Activated naive CD4-positive, alpha-beta T cell treated with anti-CD3 and anti-CD28 coated beads for 36 hours (primary cell): ENCODE data around the gene APBB1IP. TPM values are rescaled to one million over a fixed set of nuclear protein-coding genes. Genes with fewer than 3 reads are reported as not detected.
"Not testable (repeated sequence)": the region's sequence is repeated elsewhere in the genome, so short reads cannot be mapped to it uniquely, and the experiment has no call there.

Experiments used
- CTCF ChIA-PET: fragments of 350-600 bp; sonication (Branson Sonifier 250); formaldehyde crosslinking; loops from one replicate; lab custom pipeline; 2021; ENCODE audit warnings: antibody characterized with exemption; lab: Charles Lee
- DNase-seq: peaks from one replicate; pipeline ENCODE4 v3.0.0-alpha.2; 2020
- H3K27ac Mint-ChIP-seq: one replicate; pipeline ENCODE4 v1.8.0; 2021; ENCODE audit warnings: mild to moderate bottlenecking, mixed read lengths
- H3K27me3 Mint-ChIP-seq: one replicate; pipeline ENCODE4 v1.8.0; 2021; ENCODE audit warnings: low read depth, mixed read lengths
- H3K36me3 Mint-ChIP-seq: one replicate; pipeline ENCODE4 v1.8.0; 2021; ENCODE audit warnings: low read depth, mixed read lengths
- H3K4me1 Mint-ChIP-seq: one replicate; pipeline ENCODE4 v1.8.0; 2021; ENCODE audit warnings: low read depth, mixed read lengths
- H3K4me3 Mint-ChIP-seq: one replicate; pipeline ENCODE4 v1.8.0; 2021; ENCODE audit warnings: mild to moderate bottlenecking, moderate library complexity, mixed read lengths
- H3K9me3 Mint-ChIP-seq: one replicate; pipeline ENCODE4 v1.8.0; 2021; ENCODE audit warnings: mixed read lengths
- intact Hi-C: fragments of 100-400 bp; cut with micrococcal nuclease; formaldehyde crosslinking; loops from one replicate; pipeline ENCODE4 v1.15.1; 2023
- total RNA-seq, 2 experiments: library from RNA; stranded (reverse); gene quantifications; one replicate each; pipeline ENCODE4 v1.2.3, GENCODE V29; 2021

Gene APBB1IP
- total RNA-seq, 2 experiments from 2014 or later, result 29.4 to 30.9 TPM

GRCh38 chr10:26491934-26492333 is 53.8 kb downstream of the APBB1IP start:
- H3K4me1 Mint-ChIP-seq, result peaks cover 35% of the 10 kb centered on the region
- CTCF ChIA-PET, result no interaction called here
- H3K27ac Mint-ChIP-seq, result no peak overlapping the region
- no peaks in the 10 kb centered on the region for H3K27me3 Mint-ChIP-seq
- no peak for DNase-seq
- intact Hi-C loops, result no loop called here
- H3K36me3 Mint-ChIP-seq, result peaks cover 31% of the 10 kb centered on the region
- no peaks in the 10 kb centered on the region for H3K9me3 Mint-ChIP-seq
- H3K4me3 Mint-ChIP-seq, result no peak overlapping the region

DNA sequence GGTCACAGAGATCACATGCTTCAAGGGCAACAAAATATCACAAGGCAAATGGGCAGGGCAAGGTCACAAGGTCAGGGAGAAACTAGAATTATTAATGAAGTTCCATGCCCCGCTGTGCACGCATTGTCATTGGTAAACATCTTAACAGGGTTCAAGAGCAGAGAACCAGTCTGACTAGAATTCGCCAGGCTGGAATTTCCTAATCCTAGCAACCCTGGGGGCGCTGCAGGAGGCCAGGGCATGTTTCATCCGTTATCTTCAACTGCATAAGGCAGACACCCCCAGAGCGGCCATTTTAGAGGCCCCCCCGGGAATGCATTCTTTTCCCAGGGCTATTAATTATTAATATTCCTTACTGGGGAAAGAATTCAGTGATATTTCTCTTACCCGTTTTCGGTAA is 54.6 kb downstream of the APBB1IP start:
- H3K27ac Mint-ChIP-seq, CTCF ChIA-PET, H3K4me3 Mint-ChIP-seq, H3K9me3 Mint-ChIP-seq, H3K27me3 Mint-ChIP-seq, DNase-seq, intact Hi-C loops: not testable (repeated sequence)
- Mint-ChIP-seq H3K36me3 (peaks cover 34% of the 10 kb centered on the region), H3K4me1 (peaks cover 27% of the 10 kb centered on the region)

- Mint-ChIP-seq H3K4me3 (no peak overlapping the region), H3K9me3 (no peaks in the 10 kb centered on the region), H3K4me1 (peaks cover 14% of the 10 kb centered on the region), H3K36me3 (peaks cover 39% of the 10 kb centered on the region), H3K27ac (no peak overlapping the region), H3K27me3 (no peaks in the 10 kb centered on the region)
- intact Hi-C loops, result no loop called here
- CTCF ChIA-PET, result interaction anchor here (0.6 to 1.5 kb wide), 3 partner anchors 18 to 159 kb away, joined by 3 to 4 read pairs (median 3); no protein-coding TSS in a partner anchor
- no peak for DNase-seq
Measured at GRCh38 chr10:26494018-26494417, 55.9 kb downstream of the APBB1IP start.

- H3K9me3 Mint-ChIP-seq, result no peaks in the 10 kb centered on the region
- CTCF ChIA-PET, result interaction anchor here (0.6 to 0.7 kb wide), 4 partner anchors 14 to 58 kb away, joined by 4 to 7 read pairs (median 5); no protein-coding TSS in a partner anchor
- H3K4me3 Mint-ChIP-seq, result no peak overlapping the region
- intact Hi-C loops, result no loop called here
- H3K27ac Mint-ChIP-seq, result no peak overlapping the region
- peaks cover 4% of the 10 kb centered on the region for H3K4me1 Mint-ChIP-seq
- DNase-seq, result no peak
- H3K27me3 Mint-ChIP-seq, result no peaks in the 10 kb centered on the region
- H3K36me3 Mint-ChIP-seq, result peaks cover 36% of the 10 kb centered on the region
Measured at GRCh38 chr10:26499426-26499825, 61.3 kb downstream of the APBB1IP start.

DNA sequence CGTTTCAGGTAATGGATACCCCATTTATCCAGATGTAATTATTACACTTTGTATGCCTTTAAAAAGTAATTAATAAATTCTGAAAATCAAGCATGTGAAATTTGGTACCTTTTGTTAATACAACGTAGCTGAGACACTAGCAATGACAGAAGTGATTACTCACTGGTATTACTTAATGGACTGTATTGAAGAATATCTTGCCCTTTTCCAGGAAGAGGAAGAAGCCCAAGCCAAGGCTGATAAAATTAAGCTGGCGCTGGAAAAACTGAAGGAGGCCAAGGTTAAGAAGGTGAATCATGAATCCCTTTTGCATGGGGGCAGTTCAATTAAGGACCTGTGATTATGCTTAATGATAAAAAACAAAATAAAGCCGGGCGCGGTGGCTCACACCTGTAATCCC is 64.8 kb downstream of the APBB1IP start:
- H3K4me1 Mint-ChIP-seq, result peaks cover 12% of the 10 kb centered on the region
- H3K27ac Mint-ChIP-seq, result peak overlapping the region; percentile 9
- intact Hi-C loops, result no loop called here
- H3K9me3 Mint-ChIP-seq, result peaks cover 2% of the 10 kb centered on the region
- no peak for DNase-seq
- CTCF ChIA-PET, result interaction anchor here (0.6 to 1.3 kb wide), 3 partner anchors 141 to 1610 kb away, joined by 3 to 6 read pairs (median 4); no protein-coding TSS in a partner anchor
- no peak overlapping the region for H3K4me3 Mint-ChIP-seq
- peaks cover 49% of the 10 kb centered on the region for H3K36me3 Mint-ChIP-seq
- no peaks in the 10 kb centered on the region for H3K27me3 Mint-ChIP-seq

- CTCF ChIA-PET, result interaction anchor here (0.6 to 1.3 kb wide), 5 partner anchors 11 to 169 kb away, joined by 3 to 6 read pairs (median 5); no protein-coding TSS in a partner anchor
- peaks cover 2% of the 10 kb centered on the region for H3K9me3 Mint-ChIP-seq
- H3K4me3 Mint-ChIP-seq, result no peak overlapping the region
- DNase-seq, result peak; percentile 69
- intact Hi-C loops, result loop anchor here (1.0 kb wide), 1 partner anchor 169 kb away; no protein-coding TSS in a partner anchor
- peaks cover 48% of the 10 kb centered on the region for H3K36me3 Mint-ChIP-seq
- H3K4me1 Mint-ChIP-seq, result peaks cover 12% of the 10 kb centered on the region
- no peaks in the 10 kb centered on the region for H3K27me3 Mint-ChIP-seq
- peak overlapping the region; percentile 69 for H3K27ac Mint-ChIP-seq
Measured at GRCh38 chr10:26503911-26504310, 65.8 kb downstream of the APBB1IP start.

GRCh38 chr10:26504429-26504828 is 66.3 kb downstream of the APBB1IP start:
- DNase-seq, H3K27ac Mint-ChIP-seq, H3K9me3 Mint-ChIP-seq, H3K27me3 Mint-ChIP-seq, H3K4me3 Mint-ChIP-seq: not testable (repeated sequence)
- Mint-ChIP-seq H3K36me3 (peaks cover 54% of the 10 kb centered on the region), H3K4me1 (peaks cover 11% of the 10 kb centered on the region)
- CTCF ChIA-PET, result interaction anchor here (0.6 to 1.3 kb wide), 4 partner anchors 11 to 170 kb away, joined by 3 to 6 read pairs (median 6); no protein-coding TSS in a partner anchor
- intact Hi-C loops, result loop anchor here (1.0 kb wide), 1 partner anchor 169 kb away; no protein-coding TSS in a partner anchor

DNA sequence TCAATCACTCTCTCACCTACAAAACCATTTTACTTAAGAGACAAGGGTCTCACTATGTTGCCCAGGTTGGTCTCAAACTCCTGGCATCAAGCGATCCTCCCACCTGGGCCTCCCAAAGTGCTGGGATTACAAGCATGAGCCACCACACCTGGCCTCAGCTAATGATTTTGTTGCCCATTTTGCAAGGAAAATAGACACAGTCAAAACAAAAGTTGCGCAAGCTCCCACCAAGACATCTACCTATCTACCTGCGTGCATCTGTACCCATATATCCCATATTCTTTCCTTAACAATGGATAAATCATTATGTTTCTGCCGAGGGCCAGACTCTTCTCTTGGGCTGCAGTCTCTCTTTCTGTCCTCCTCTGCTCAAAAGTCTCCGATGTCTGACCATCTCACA is 67.3 kb downstream of the APBB1IP start:
- Mint-ChIP-seq H3K4me1 (peaks cover 9% of the 10 kb centered on the region), H3K9me3 (peaks cover 2% of the 10 kb centered on the region), H3K27ac (no peak overlapping the region), H3K36me3 (peaks cover 56% of the 10 kb centered on the region), H3K4me3 (no peak overlapping the region), H3K27me3 (no peaks in the 10 kb centered on the region)
- intact Hi-C loops, result no loop called here
- no peak for DNase-seq
- CTCF ChIA-PET, result no interaction called here

GRCh38 chr10:26506736-26507135 is 68.6 kb downstream of the APBB1IP start:
- Mint-ChIP-seq H3K4me3 (no peak overlapping the region), H3K9me3 (peaks cover 2% of the 10 kb centered on the region), H3K27me3 (no peaks in the 10 kb centered on the region), H3K4me1 (peaks cover 9% of the 10 kb centered on the region), H3K27ac (no peak overlapping the region), H3K36me3 (peaks cover 59% of the 10 kb centered on the region)
- CTCF ChIA-PET, result no interaction called here
- no peak for DNase-seq
- intact Hi-C loops, result no loop called here

GRCh38 chr10:26507441-26507840 is 69.3 kb downstream of the APBB1IP start:
- Mint-ChIP-seq H3K4me3 (no peak overlapping the region), H3K4me1 (peaks cover 9% of the 10 kb centered on the region), H3K36me3 (peaks cover 62% of the 10 kb centered on the region), H3K9me3 (peaks cover 2% of the 10 kb centered on the region), H3K27me3 (no peaks in the 10 kb centered on the region), H3K27ac (peak overlapping the region; percentile 30)
- no peak for DNase-seq
- CTCF ChIA-PET, result no interaction called here
- intact Hi-C loops, result no loop called here

GRCh38 chr10:26508016-26508415 is 69.9 kb downstream of the APBB1IP start:
- Mint-ChIP-seq H3K4me1 (peaks cover 9% of the 10 kb centered on the region), H3K27me3 (no peaks in the 10 kb centered on the region), H3K4me3 (no peak overlapping the region), H3K27ac (peak overlapping the region; percentile 41), H3K9me3 (peaks cover 2% of the 10 kb centered on the region), H3K36me3 (peaks cover 68% of the 10 kb centered on the region)
- CTCF ChIA-PET, result no interaction called here
- DNase-seq, result no peak
- intact Hi-C loops, result no loop called here

GRCh38 chr10:26509307-26509706 is 71.2 kb downstream of the APBB1IP start:
- Mint-ChIP-seq H3K27me3 (no peaks in the 10 kb centered on the region), H3K4me1 (peaks cover 9% of the 10 kb centered on the region), H3K27ac (no peak overlapping the region), H3K4me3 (no peak overlapping the region), H3K36me3 (peaks cover 78% of the 10 kb centered on the region), H3K9me3 (peaks cover 2% of the 10 kb centered on the region)
- intact Hi-C loops, result no loop called here
- DNase-seq, result no peak
- CTCF ChIA-PET, result no interaction called here

GRCh38 chr10:26513101-26513500 is 75.0 kb downstream of the APBB1IP start:
- intact Hi-C loops, result no loop called here
- Mint-ChIP-seq H3K9me3 (no peaks in the 10 kb centered on the region), H3K4me3 (no peak overlapping the region), H3K27ac (no peak overlapping the region), H3K27me3 (no peaks in the 10 kb centered on the region), H3K4me1 (no peaks in the 10 kb centered on the region), H3K36me3 (peaks cover 74% of the 10 kb centered on the region)
- CTCF ChIA-PET, result interaction anchor here (0.6 kb wide), 2 partner anchors 14 to 730 kb away, joined by 3 to 7 read pairs; no protein-coding TSS in a partner anchor
- no peak for DNase-seq
